Activated T-helper 1 cell treated with anti-CD3 and anti-CD28 coated beads, Interleukin-12 subunit alpha, Interleukin-12 subunit beta, Interleukin-2, Interleukin-4 antibody, amounts not matched to agents 30 ng/mL and 10 ng/mL and 1 ng/mL, durations not matched to agents 14 hours and 24 hours and 36 hours (primary cell): ENCODE data around the gene ZWILCH. TPM values are rescaled to one million over a fixed set of nuclear protein-coding genes. Genes with fewer than 3 reads are reported as not detected.
"Not testable (repeated sequence)": the region's sequence is repeated elsewhere in the genome, so short reads cannot be mapped to it uniquely, and the experiment has no call there.

Experiments
- DNase-seq: peaks from one replicate; pipeline ENCODE4 v3.0.0; 2021; ENCODE audit warnings: low spot score
- H3K27ac Mint-ChIP-seq: one replicate; pipeline ENCODE4 v1.8.0; 2021; ENCODE audit warnings: mild to moderate bottlenecking, mixed read lengths
- H3K27me3 Mint-ChIP-seq: one replicate; pipeline ENCODE4 v1.8.0; 2022; ENCODE audit warnings: mild to moderate bottlenecking, moderate library complexity, mixed read lengths; ENCODE audit not compliant: insufficient read depth
- H3K36me3 Mint-ChIP-seq: one replicate; pipeline ENCODE4 v1.8.0; 2021; ENCODE audit warnings: low read depth, mixed read lengths
- H3K4me1 Mint-ChIP-seq: one replicate; pipeline ENCODE4 v1.8.0; 2021; ENCODE audit warnings: low read depth, mixed read lengths
- H3K4me3 Mint-ChIP-seq: one replicate; pipeline ENCODE4 v1.8.0; 2021; ENCODE audit warnings: mild to moderate bottlenecking, moderate library complexity, mixed read lengths
- H3K9me3 Mint-ChIP-seq: one replicate; pipeline ENCODE4 v1.8.0; 2021; ENCODE audit warnings: mixed read lengths
- intact Hi-C: fragments of 100-400 bp; cut with micrococcal nuclease; formaldehyde crosslinking; loops from one replicate; pipeline ENCODE4 v1.15.1; 2024
- total RNA-seq: library from RNA; stranded (reverse); gene quantifications from 2 replicates; pipeline ENCODE4 v1.2.3, GENCODE V29; 2022

ZWILCH gene
- total RNA-seq, 1 donor from 2014 or later, result 37.5 TPM

GRCh38 chr15:66496951-66497501 lies 8.1 kb upstream of the ZWILCH start:
- intact Hi-C loops, result loop anchor here (1.0 to 5.0 kb wide), 6 partner anchors 8 to 205 kb away; partner anchors contain the start of genes MAP2K1, SMAD6, TIPIN and ZWILCH
- peaks cover 79% of the 10 kb centered on the region for H3K36me3 Mint-ChIP-seq

GRCh38 chr15:66497502-66498455 lies 7.3 kb upstream of the ZWILCH start, which contains the start of gene SNAPC5:
Gene SNAPC5 (minus strand): TSS chr15:66497762. CDS start chr15:66497731, 31 bp downstream.
- Mint-ChIP-seq H3K36me3 (peaks cover 81% of the 10 kb centered on the region), H3K9me3 (no peaks in the 10 kb centered on the region), H3K27ac (peak within 1 kb of the TSS; percentile 94), H3K27me3 (no peaks in the 10 kb centered on the region), H3K4me3 (peak within 1 kb of the TSS; percentile 98), H3K4me1 (peaks cover 52% of the 10 kb centered on the region)
- peak; percentile 97 for DNase-seq
- intact Hi-C loops, result loop anchor here (1.0 to 5.0 kb wide), 6 partner anchors 8 to 205 kb away; partner anchors contain the start of genes MAP2K1, SMAD6, TIPIN and ZWILCH

More at GRCh38 chr15:66496951-66497501, 8.1 kb upstream of the ZWILCH start:
- Mint-ChIP-seq H3K27ac (peak overlapping the region; percentile 94), H3K9me3 (no peaks in the 10 kb centered on the region), H3K4me3 (peak overlapping the region; percentile 98), H3K4me1 (peaks cover 48% of the 10 kb centered on the region), H3K27me3 (no peaks in the 10 kb centered on the region)
- DNase-seq, result no peak

- Mint-ChIP-seq H3K27ac (peak overlapping the region; percentile 94), H3K4me3 (no peak overlapping the region), H3K36me3 (peaks cover 82% of the 10 kb centered on the region), H3K4me1 (peaks cover 60% of the 10 kb centered on the region), H3K9me3 (no peaks in the 10 kb centered on the region), H3K27me3 (no peaks in the 10 kb centered on the region)
- no peak for DNase-seq
- intact Hi-C loops, result loop anchor here (5.0 kb wide), 1 partner anchor 204 kb away; the partner anchor contains the start of gene SMAD6
Observed at GRCh38 chr15:66498501-66499386, 6.4 kb upstream of the ZWILCH start.

GRCh38 chr15:66500346-66500745 lies 4.8 kb upstream of the ZWILCH start:
- intact Hi-C loops, result loop anchor here (10.0 kb wide), 2 partner anchors 754 to 1196 kb away; partner anchors contain the start of genes AAGAB, IQCH and RNU5B-1
- H3K27me3 Mint-ChIP-seq, result not testable (repeated sequence)
- H3K27ac Mint-ChIP-seq, result peak overlapping the region; percentile 71

GRCh38 chr15:66502491-66502890 lies 2.6 kb upstream of the ZWILCH start:
- Mint-ChIP-seq H3K4me3 (peak overlapping the region; percentile 99), H3K27ac (peak overlapping the region; percentile 70), H3K4me1 (peaks cover 58% of the 10 kb centered on the region), H3K9me3 (no peaks in the 10 kb centered on the region), H3K27me3 (no peaks in the 10 kb centered on the region), H3K36me3 (peaks cover 72% of the 10 kb centered on the region)
- intact Hi-C loops, result loop anchor here (10.0 kb wide), 2 partner anchors 752 to 1198 kb away; partner anchors contain the start of genes AAGAB, IQCH and RNU5B-1
- DNase-seq, result no peak

More at GRCh38 chr15:66500346-66500745, 4.8 kb upstream of the ZWILCH start:
- DNase-seq, H3K9me3 Mint-ChIP-seq: not testable (repeated sequence)
- H3K36me3 Mint-ChIP-seq, result peaks cover 77% of the 10 kb centered on the region
- peaks cover 49% of the 10 kb centered on the region for H3K4me1 Mint-ChIP-seq
- H3K4me3 Mint-ChIP-seq, result peak overlapping the region; percentile 49

GRCh38 chr15:66503041-66503648 lies 2.0 kb upstream of the ZWILCH start:
- Mint-ChIP-seq H3K27ac (peak overlapping the region; percentile 99), H3K4me3 (peak overlapping the region; percentile 99), H3K4me1 (peaks cover 59% of the 10 kb centered on the region), H3K36me3 (peaks cover 65% of the 10 kb centered on the region)
- H3K27me3 Mint-ChIP-seq, H3K9me3 Mint-ChIP-seq, DNase-seq: not testable (repeated sequence)
- intact Hi-C loops, result loop anchor here (10.0 kb wide), 2 partner anchors 752 to 1198 kb away; partner anchors contain the start of genes AAGAB, IQCH and RNU5B-1

GRCh38 chr15:66503780-66504562 lies 1.2 kb upstream of the ZWILCH start:
- Mint-ChIP-seq H3K27ac (peak overlapping the region; percentile 99), H3K4me3 (peak overlapping the region; percentile 99), H3K4me1 (peaks cover 62% of the 10 kb centered on the region), H3K27me3 (no peaks in the 10 kb centered on the region), H3K36me3 (peaks cover 60% of the 10 kb centered on the region), H3K9me3 (no peaks in the 10 kb centered on the region)
- DNase-seq, result no peak
- intact Hi-C loops, result loop anchor here (1.0 to 10.0 kb wide), 5 partner anchors 63 to 1199 kb away; partner anchors contain the start of genes AAGAB, INTS14, IQCH and RNU5B-1

GRCh38 chr15:66505430-66505811 lies 295 bp downstream of the ZWILCH start:
- Mint-ChIP-seq H3K4me3 (peak overlapping the region; percentile 99), H3K9me3 (no peaks in the 10 kb centered on the region), H3K27me3 (no peaks in the 10 kb centered on the region), H3K36me3 (peaks cover 48% of the 10 kb centered on the region), H3K27ac (peak overlapping the region; percentile 99), H3K4me1 (peaks cover 49% of the 10 kb centered on the region)
- DNase-seq, result no peak
- intact Hi-C loops, result loop anchor here (1.0 to 10.0 kb wide), 6 partner anchors 8 to 1201 kb away; partner anchors contain the start of genes AAGAB, IQCH, MAP2K1 and RNU5B-1

GRCh38 chr15:66505818-66506217 lies 692 bp downstream of the ZWILCH start:
- Mint-ChIP-seq H3K9me3 (no peaks in the 10 kb centered on the region), H3K4me1 (peaks cover 47% of the 10 kb centered on the region), H3K27ac (peak overlapping the region; percentile 99), H3K36me3 (peaks cover 44% of the 10 kb centered on the region), H3K4me3 (peak overlapping the region; percentile 99), H3K27me3 (no peaks in the 10 kb centered on the region)
- DNase-seq, result no peak
- intact Hi-C loops, result loop anchor here (1.0 to 10.0 kb wide), 6 partner anchors 9 to 1201 kb away; partner anchors contain the start of genes AAGAB, IQCH, MAP2K1 and RNU5B-1

- intact Hi-C loops, result loop anchor here (10.0 kb wide), 2 partner anchors 746 to 1204 kb away; partner anchors contain the start of genes AAGAB, IQCH and RNU5B-1
- Mint-ChIP-seq H3K9me3 (no peaks in the 10 kb centered on the region), H3K4me1 (peaks cover 33% of the 10 kb centered on the region), H3K27ac (no peak overlapping the region), H3K4me3 (no peak overlapping the region), H3K27me3 (no peaks in the 10 kb centered on the region), H3K36me3 (peaks cover 22% of the 10 kb centered on the region)
- DNase-seq, result no peak
Observed at GRCh38 chr15:66508293-66508883, 3.3 kb downstream of the ZWILCH start.
